Naive thymus-derived CD4-positive, alpha-beta T cell (primary cell): Measurements from ENCODE around the gene FOXC2. TPM values are rescaled to one million over a fixed set of nuclear protein-coding genes. Genes with fewer than 3 reads are reported as not detected.

Experiments used
- ATAC-seq: fragments of 150-1000 bp; cut with Tn5 transposase; 2 replicates; pipeline ENCODE4 v1.10.0; 2021; ENCODE audit warnings: mild to moderate bottlenecking, moderate library complexity
- CTCF ChIA-PET: fragments of 350-600 bp; sonication (Branson Sonifier 250); formaldehyde crosslinking; loops from one replicate; lab custom pipeline; 2021; ENCODE audit warnings: antibody characterized with exemption; lab: Charles Lee
- POLR2A ChIA-PET: fragments of 350-600 bp; sonication (Branson Sonifier 250); formaldehyde crosslinking; loops from one replicate; lab custom pipeline; 2021; ENCODE audit warnings: antibody characterized with exemption, inconsistent platforms; lab: Charles Lee
- DNase-seq, 9 donors: peaks; one replicate each; pipeline versions ENCODE4 v3.0.0 to v3.0.0-alpha.2; 2020 to 2022; ENCODE audit warnings: mixed read lengths in 1 of 9
- H3K27ac ChIP-seq: one replicate; pipeline ENCODE4 v1.7.0; 2013; ENCODE audit warnings: mild to moderate bottlenecking, low read depth, low read length, moderate library complexity
- H3K27me3 ChIP-seq, 2 donors: one replicate each; pipeline ENCODE4 v1.7.0; 2013; ENCODE audit warnings: low read length in 2 of 2, mild to moderate bottlenecking in 2 of 2, moderate library complexity in 2 of 2; ENCODE audit not compliant: control insufficient read depth in 2 of 2, insufficient read depth in 2 of 2
- H3K36me3 ChIP-seq, 3 experiments: 1 replicate in 2 of 3; 2 replicates in 1 of 3; pipeline ENCODE4 v1.7.0; 2013; ENCODE audit warnings: low read length in 3 of 3, mild to moderate bottlenecking in 3 of 3, moderate library complexity in 1 of 3; ENCODE audit not compliant: insufficient read depth in 3 of 3, control insufficient read depth in 2 of 3
- H3K4me1 ChIP-seq, 2 donors: one replicate each; pipeline ENCODE4 v1.7.0; 2013; ENCODE audit warnings: low read length in 2 of 2, mild to moderate bottlenecking in 2 of 2, moderate library complexity in 1 of 2; ENCODE audit not compliant: control insufficient read depth in 2 of 2, insufficient read depth in 2 of 2
- H3K4me3 ChIP-seq: 2 replicates; pipeline ENCODE4 v1.7.0; 2013; ENCODE audit warnings: mild to moderate bottlenecking, low read length
- H3K9me3 ChIP-seq, 3 experiments: 1 replicate in 2 of 3; 2 replicates in 1 of 3; pipeline ENCODE4 v1.7.0; 2013; ENCODE audit warnings: low read length in 3 of 3; ENCODE audit not compliant: control insufficient read depth in 2 of 3
- H3K27ac Mint-ChIP-seq, 9 donors: one replicate each; pipeline ENCODE4 v1.8.0; 2020 to 2022; ENCODE audit warnings: mixed read lengths in 9 of 9, mild to moderate bottlenecking in 8 of 9, moderate library complexity in 5 of 9, inconsistent platforms in 2 of 9
- H3K27me3 Mint-ChIP-seq, 5 donors: one replicate each; pipeline ENCODE4 v1.8.0; 2021 to 2022; ENCODE audit warnings: mixed read lengths in 5 of 5, mild to moderate bottlenecking in 1 of 5
- H3K36me3 Mint-ChIP-seq, 5 donors: one replicate each; pipeline ENCODE4 v1.8.0; 2020 to 2022; ENCODE audit warnings: mixed read lengths in 5 of 5, mild to moderate bottlenecking in 3 of 5, inconsistent platforms in 1 of 5
- H3K4me1 Mint-ChIP-seq, 7 donors: one replicate each; pipeline ENCODE4 v1.8.0; 2020 to 2022; ENCODE audit warnings: mixed read lengths in 7 of 7, mild to moderate bottlenecking in 3 of 7, inconsistent platforms in 1 of 7
- H3K4me3 Mint-ChIP-seq, 10 donors: one replicate each; pipeline ENCODE4 v1.8.0; 2020 to 2022; ENCODE audit warnings: mild to moderate bottlenecking in 10 of 10, mixed read lengths in 10 of 10, moderate library complexity in 6 of 10, inconsistent platforms in 2 of 10
- H3K9me3 Mint-ChIP-seq, 11 donors: one replicate each; pipeline ENCODE4 v1.8.0; 2020 to 2022; ENCODE audit warnings: mixed read lengths in 11 of 11, mild to moderate bottlenecking in 4 of 11, inconsistent platforms in 1 of 11, moderate library complexity in 1 of 11
- intact Hi-C, 2 donors: fragments of 100-400 bp; cut with micrococcal nuclease; formaldehyde crosslinking; loops; one replicate each; pipeline ENCODE4 v1.15.1; 2023
- polyA plus RNA-seq, 2 donors: library from polyadenylated mRNA; unstranded; fragments of 300-500 nt; fragmentation: Illumina TruSeq; gene quantifications; one replicate each; pipeline ENCODE4 v1.2.3, GENCODE V29; 2021
- total RNA-seq, 6 experiments: library from RNA in 5 of 6; stranded (reverse) in 5 of 6; gene quantifications; 1 replicate in 5 of 6; 2 replicates in 1 of 6; pipeline ENCODE4 v1.2.3 and lab custom pipeline; 2021 to 2026

FOXC2 gene
- total and polyA plus RNA-seq, 7 experiments from 2014 or later: not detected

GRCh38 chr16:86578061-86578599 lies 11.5 kb downstream of the FOXC2 start, which contains the start of gene FOXL1:
Gene FOXL1, plus strand, starts transcription at chr16:86578549. Its CDS starts 175 bp downstream, at chr16:86578724.
- ChIA-PET POLR2A (no interaction called here), CTCF (no interaction called here)
- DNase-seq (no peak), ATAC-seq (no peak)
- H3K4me1 Mint-ChIP-seq: peaks cover 0 to 23% (median 5%) of the 10 kb centered on the region in 7 donors
- peaks cover 0 to 2% (median 0%) of the 10 kb centered on the region in 11 donors for H3K9me3 Mint-ChIP-seq
- Histone ChIP-seq H3K36me3 (no peaks in the 10 kb centered on the region), H3K27ac (no peak within 1 kb of the TSS), H3K27me3 (peaks cover 4 to 9% of the 10 kb centered on the region in 2 donors), H3K9me3 (no peaks in the 10 kb centered on the region), H3K4me1 (no peaks in the 10 kb centered on the region), H3K4me3 (no peak within 1 kb of the TSS)
- no peaks in the 10 kb centered on the region for H3K36me3 Mint-ChIP-seq
- intact Hi-C loops: loop anchor here in 1 of 2 donors (5.0 kb wide), 1 partner anchor 184 kb away; no protein-coding TSS in a partner anchor
- no peak within 1 kb of the TSS for H3K27ac Mint-ChIP-seq
- H3K27me3 Mint-ChIP-seq: peaks cover 74 to 79% (median 79%) of the 10 kb centered on the region in 5 donors
- H3K4me3 Mint-ChIP-seq: peak within 1 kb of the TSS in 5 of 10 donors; percentile 17 to 82 (median 23)

GRCh38 chr16:86578611-86579267 lies 12.1 kb downstream of the FOXC2 start:
- no peak for ATAC-seq
- Histone ChIP-seq H3K27me3 (peaks cover 4 to 9% of the 10 kb centered on the region in 2 donors), H3K4me3 (no peak overlapping the region), H3K4me1 (no peaks in the 10 kb centered on the region), H3K9me3 (no peaks in the 10 kb centered on the region), H3K36me3 (no peaks in the 10 kb centered on the region), H3K27ac (no peak overlapping the region)
- no peak for DNase-seq
- Mint-ChIP-seq H3K27ac (no peak overlapping the region), H3K36me3 (no peaks in the 10 kb centered on the region), H3K9me3 (peaks cover 0 to 2% (median 0%) of the 10 kb centered on the region in 11 donors), H3K4me3 (peak overlapping the region in 4 of 10 donors; percentile 9 to 26 (median 20)), H3K27me3 (peaks cover 73 to 80% (median 77%) of the 10 kb centered on the region in 5 donors), H3K4me1 (peaks cover 0 to 23% (median 5%) of the 10 kb centered on the region in 7 donors)
- ChIA-PET POLR2A (no interaction called here), CTCF (no interaction called here)
- intact Hi-C loops: loop anchor here in 1 of 2 donors (5.0 kb wide), 1 partner anchor 184 kb away; no protein-coding TSS in a partner anchor

GRCh38 chr16:86579268-86580062 lies 12.8 kb downstream of the FOXC2 start:
- Histone ChIP-seq H3K27me3 (peaks cover 4 to 9% of the 10 kb centered on the region in 2 donors), H3K9me3 (no peaks in the 10 kb centered on the region), H3K27ac (no peak overlapping the region), H3K4me1 (no peaks in the 10 kb centered on the region), H3K36me3 (no peaks in the 10 kb centered on the region), H3K4me3 (no peak overlapping the region)
- no peak for DNase-seq
- Mint-ChIP-seq H3K36me3 (no peaks in the 10 kb centered on the region), H3K4me1 (peaks cover 0 to 23% (median 5%) of the 10 kb centered on the region in 7 donors), H3K27ac (peak overlapping the region in 1 of 9 donors; percentile 23), H3K27me3 (peaks cover 66 to 75% (median 72%) of the 10 kb centered on the region in 5 donors), H3K4me3 (peak overlapping the region in 1 of 10 donors; percentile 53), H3K9me3 (peaks cover 0 to 2% (median 0%) of the 10 kb centered on the region in 11 donors)
- no peak for ATAC-seq
- ChIA-PET POLR2A (no interaction called here), CTCF (no interaction called here)
- intact Hi-C loops: loop anchor here in 1 of 2 donors (5.0 kb wide), 1 partner anchor 183 kb away; no protein-coding TSS in a partner anchor

GRCh38 chr16:86580063-86580790 lies 13.6 kb downstream of the FOXC2 start:
- Mint-ChIP-seq H3K4me3 (no peak overlapping the region), H3K4me1 (peaks cover 0 to 23% (median 5%) of the 10 kb centered on the region in 7 donors), H3K36me3 (no peaks in the 10 kb centered on the region), H3K9me3 (peaks cover 0 to 2% (median 0%) of the 10 kb centered on the region in 11 donors), H3K27ac (no peak overlapping the region), H3K27me3 (peaks cover 60 to 71% (median 67%) of the 10 kb centered on the region in 5 donors)
- intact Hi-C loops: no loop called here
- CTCF ChIA-PET: no interaction called here
- POLR2A ChIA-PET: no interaction called here
- peaks cover 4 to 9% of the 10 kb centered on the region in 2 donors for H3K27me3 ChIP-seq
- no peak overlapping the region for H3K4me3 ChIP-seq
- H3K9me3 ChIP-seq: no peaks in the 10 kb centered on the region
- H3K27ac ChIP-seq: no peak overlapping the region
- DNase-seq (no peak), ATAC-seq (no peak)
- H3K36me3 ChIP-seq: no peaks in the 10 kb centered on the region
- H3K4me1 ChIP-seq: no peaks in the 10 kb centered on the region

- ChIA-PET CTCF (no interaction called here), POLR2A (no interaction called here)
- H3K9me3 Mint-ChIP-seq: peaks cover 0 to 2% (median 0%) of the 10 kb centered on the region in 11 donors
- peaks cover 0 to 22% (median 5%) of the 10 kb centered on the region in 7 donors for H3K4me1 Mint-ChIP-seq
- no peaks in the 10 kb centered on the region for H3K4me1 ChIP-seq
- H3K4me3 ChIP-seq: no peak overlapping the region
- no peaks in the 10 kb centered on the region for H3K9me3 ChIP-seq
- H3K27me3 ChIP-seq: peaks cover 4 to 8% of the 10 kb centered on the region in 2 donors
- DNase-seq (no peak), ATAC-seq (no peak)
- no peaks in the 10 kb centered on the region for H3K36me3 Mint-ChIP-seq
- H3K36me3 ChIP-seq: no peaks in the 10 kb centered on the region
- H3K27me3 Mint-ChIP-seq: peaks cover 58 to 67% (median 64%) of the 10 kb centered on the region in 5 donors
- H3K4me3 Mint-ChIP-seq: no peak overlapping the region
- H3K27ac Mint-ChIP-seq: no peak overlapping the region
- H3K27ac ChIP-seq: no peak overlapping the region
- intact Hi-C loops: no loop called here
Measured at GRCh38 chr16:86580791-86581170, 14.2 kb downstream of the FOXC2 start.

- Mint-ChIP-seq H3K36me3 (no peaks in the 10 kb centered on the region), H3K4me3 (no peak overlapping the region), H3K4me1 (peaks cover 0 to 16% (median 2%) of the 10 kb centered on the region in 7 donors), H3K9me3 (peaks cover 0 to 2% (median 0%) of the 10 kb centered on the region in 11 donors), H3K27ac (no peak overlapping the region), H3K27me3 (peaks cover 51 to 62% (median 57%) of the 10 kb centered on the region in 5 donors)
- ATAC-seq (no peak), DNase-seq (no peak)
- H3K27me3 ChIP-seq: peaks cover 4 to 5% of the 10 kb centered on the region in 2 donors
- intact Hi-C loops: no loop called here
- no peaks in the 10 kb centered on the region for H3K36me3 ChIP-seq
- ChIA-PET POLR2A (no interaction called here), CTCF (no interaction called here)
- H3K4me1 ChIP-seq: no peaks in the 10 kb centered on the region
- no peak overlapping the region for H3K4me3 ChIP-seq
- no peak overlapping the region for H3K27ac ChIP-seq
- H3K9me3 ChIP-seq: no peaks in the 10 kb centered on the region
Measured at GRCh38 chr16:86581458-86581857, 14.8 kb downstream of the FOXC2 start.
